Vagina (tissue), 2 donors: Measurements from ENCODE around the gene NUCB1.

ENCODE experiments used
- CTCF ChIP-seq, 3 experiments: fragments of 450-650 bp in 2 of 3; fragments of 200-600 bp in 1 of 3; sonication (generic) in 1 of 3; IDR thresholded peaks; one replicate each; pipeline ENCODE4 v1.5.1; 2017 to 2019; ENCODE audit warnings: antibody characterized with exemption in 3 of 3, mild to moderate bottlenecking in 2 of 3, moderate library complexity in 2 of 3
- POLR2A ChIP-seq, 2 donors: fragments of 450-650 bp; IDR thresholded peaks; one replicate each; pipeline ENCODE4 v1.6.1; 2017; ENCODE audit warnings: antibody characterized with exemption in 2 of 2, mild to moderate bottlenecking in 2 of 2, moderate library complexity in 2 of 2
- POLR2AphosphoS5 ChIP-seq, 2 donors: sonication (generic); formaldehyde crosslinking; IDR thresholded peaks; one replicate each; pipeline ENCODE4 v1.9.0; 2017; ENCODE audit warnings: antibody characterized with exemption in 2 of 2, mild to moderate bottlenecking in 2 of 2, low read depth in 1 of 2; ENCODE audit not compliant: insufficient read depth in 1 of 2

DNA sequence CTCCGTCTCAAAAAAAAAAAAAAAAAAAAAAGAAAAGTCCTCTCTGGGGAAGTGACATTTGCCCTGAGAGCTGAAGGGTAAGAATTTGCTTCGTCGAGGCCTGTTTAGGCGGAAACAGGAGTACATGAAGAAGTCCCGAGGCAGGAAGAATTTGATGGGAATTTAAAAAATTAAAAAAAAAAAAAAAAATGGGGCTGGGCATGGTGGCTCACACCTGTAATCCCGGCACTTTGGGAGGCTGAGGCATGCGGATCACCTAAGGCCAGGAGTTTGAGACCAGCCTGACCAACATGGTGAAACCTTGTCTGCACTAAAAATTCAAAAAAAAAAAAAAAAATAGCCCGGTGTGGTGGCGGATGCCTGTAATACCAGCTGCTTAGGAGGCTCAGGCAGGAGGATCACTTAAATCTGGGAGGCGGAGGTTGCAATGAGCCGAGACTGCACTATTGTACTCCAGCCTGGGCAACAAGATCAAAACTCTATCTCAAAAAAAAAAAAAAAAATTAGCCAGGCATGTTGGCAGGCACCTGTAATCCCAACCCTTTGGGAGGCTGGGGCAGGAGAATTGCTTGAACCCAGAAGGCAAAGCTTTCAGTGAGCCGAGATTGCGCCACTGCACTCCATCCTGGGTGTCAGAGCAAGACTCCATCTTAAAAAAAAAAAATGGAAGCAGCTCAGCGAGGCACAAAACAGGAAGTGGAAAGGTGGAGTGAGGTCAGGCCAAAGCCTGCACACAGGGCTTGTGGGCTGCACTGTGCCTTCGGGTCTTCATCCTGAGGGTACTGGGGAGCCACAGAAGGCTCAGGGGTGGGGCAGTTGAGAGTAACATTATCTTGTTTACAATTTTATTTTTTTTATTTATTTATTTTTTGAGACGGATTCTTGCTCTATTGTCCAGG is 59.5 kb downstream of the NUCB1 start:
- TF ChIP-seq CTCF (IDR thresholded peaks at IDR 0.05) = no peak
- no peak for TF ChIP-seq POLR2A (IDR thresholded peaks at IDR 0.05)
- no peak for TF ChIP-seq POLR2AphosphoS5 (IDR thresholded peaks at IDR 0.05; ENCODE audit: insufficient read depth in 1 of 2, low read depth in 1 of 2)
